ENCODE results near the gene SIAE. TPM values are rescaled to one million over a fixed set of nuclear protein-coding genes. Genes with fewer than 3 reads are reported as not detected.

The SIAE gene
- total RNA-seq, 2 donors from 2014 or later: 6.8 to 15.0 TPM

DNA sequence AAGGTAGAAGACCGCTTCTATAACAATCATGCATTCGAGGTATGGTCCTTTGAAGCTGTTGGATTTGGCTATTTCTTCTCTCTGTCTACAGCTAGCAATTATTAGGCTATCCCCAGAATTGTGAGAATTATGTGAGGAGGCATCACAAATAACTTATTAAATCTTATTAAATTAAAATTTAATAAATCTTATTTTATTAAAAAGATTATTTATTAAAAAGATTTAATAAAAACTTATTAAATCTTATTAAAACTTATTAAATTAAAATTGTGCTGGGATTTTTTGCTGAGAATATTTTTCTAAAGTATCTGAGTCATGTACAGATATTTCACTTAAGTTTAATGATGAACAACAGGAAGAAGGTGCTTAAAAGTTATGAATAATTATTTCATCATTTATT, 7.9 kb upstream of the SIAE start:
- DNase-seq: no peak
- no peak for ATAC-seq
- no peaks in the 10 kb centered on the region for H3K4me1 Mint-ChIP-seq
- H3K36me3 Mint-ChIP-seq (ENCODE audit: low read depth): peaks cover 2% of the 10 kb centered on the region
- H3K9me3 ChIP-seq (ENCODE audit: control insufficient read depth, low read length, poor library complexity, severe bottlenecking): peaks cover 8% of the 10 kb centered on the region
- H3K27me3 Mint-ChIP-seq: no peaks in the 10 kb centered on the region
- no peak overlapping the region for H3K27ac Mint-ChIP-seq
- H3K4me3 Mint-ChIP-seq: no peak overlapping the region

DNA sequence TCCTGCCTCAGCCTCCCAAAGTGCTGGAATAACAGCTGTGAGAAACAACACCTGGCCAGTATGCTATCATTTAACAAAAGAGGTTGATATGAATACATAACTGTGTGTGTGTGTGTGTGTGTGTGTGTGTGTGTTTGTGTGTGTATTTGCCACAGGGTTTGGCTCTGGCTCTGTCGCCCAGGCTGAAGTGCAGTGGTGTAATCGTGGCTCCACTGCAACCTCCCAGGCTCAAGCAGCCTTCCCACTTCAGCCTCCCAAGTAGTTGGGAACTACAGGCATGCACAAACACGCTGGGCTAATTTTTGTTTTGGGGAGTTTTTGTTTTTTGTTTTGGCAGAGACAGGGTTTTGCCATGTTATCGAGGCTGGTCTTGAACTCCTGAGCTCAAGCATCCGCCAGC, 4.9 kb upstream of the SIAE start:
- peaks cover 8% of the 10 kb centered on the region for H3K9me3 ChIP-seq (ENCODE audit: control insufficient read depth, low read length, poor library complexity, severe bottlenecking)
- H3K4me1 Mint-ChIP-seq: peaks cover 8% of the 10 kb centered on the region
- no peak for ATAC-seq
- no peak overlapping the region for H3K27ac Mint-ChIP-seq
- no peaks in the 10 kb centered on the region for H3K27me3 Mint-ChIP-seq
- no peak for DNase-seq
- no peaks in the 10 kb centered on the region for H3K36me3 Mint-ChIP-seq (ENCODE audit: low read depth)
- H3K4me3 Mint-ChIP-seq: no peak overlapping the region

DNA sequence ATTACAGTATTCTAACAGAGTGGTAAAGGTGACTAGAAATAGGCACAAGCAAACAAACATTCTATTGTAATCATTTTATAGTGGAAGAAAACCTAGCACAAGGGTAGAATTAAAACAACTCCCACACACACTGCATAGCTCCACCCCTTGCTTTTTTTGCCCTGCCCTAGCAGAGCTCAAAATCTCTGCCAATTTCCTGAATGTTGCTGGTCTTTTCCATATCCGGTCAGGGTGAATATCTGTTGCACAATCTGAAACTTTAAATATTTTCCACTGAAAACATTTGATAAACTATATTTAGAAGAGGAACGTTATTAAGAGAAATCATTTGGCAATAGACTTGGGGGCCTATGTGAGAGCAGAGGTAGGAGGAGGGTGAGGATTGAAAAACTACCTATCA, 2.8 kb upstream of the SIAE start:
- no peak for DNase-seq
- ATAC-seq: no peak
- no peaks in the 10 kb centered on the region for H3K36me3 Mint-ChIP-seq (ENCODE audit: low read depth)
- peaks cover 22% of the 10 kb centered on the region for H3K4me1 Mint-ChIP-seq
- no peaks in the 10 kb centered on the region for H3K27me3 Mint-ChIP-seq
- no peaks in the 10 kb centered on the region for H3K9me3 ChIP-seq (ENCODE audit: control insufficient read depth, low read length, poor library complexity, severe bottlenecking)
- no peak overlapping the region for H3K27ac Mint-ChIP-seq
- no peak overlapping the region for H3K4me3 Mint-ChIP-seq

DNA sequence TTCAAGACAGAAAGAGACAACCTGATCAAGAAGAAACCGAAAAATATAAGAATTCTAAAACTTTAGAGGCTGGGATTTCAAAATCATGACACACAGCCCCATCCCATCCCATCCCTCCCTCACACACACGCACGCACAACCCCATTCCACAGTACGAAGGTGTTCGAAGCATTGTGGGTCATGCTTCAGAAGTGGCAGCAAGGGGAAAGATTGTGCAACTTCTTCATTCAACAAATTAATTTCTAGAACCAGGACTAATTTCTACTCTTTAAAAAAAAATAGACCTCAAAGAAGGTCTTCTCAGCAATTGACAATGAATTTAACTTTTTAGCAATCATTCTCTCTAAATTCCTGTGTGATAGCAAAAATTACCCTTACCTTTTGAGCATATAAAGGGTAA, 1.0 kb upstream of the SIAE start:
- no peaks in the 10 kb centered on the region for H3K9me3 ChIP-seq (ENCODE audit: control insufficient read depth, low read length, poor library complexity, severe bottlenecking)
- DNase-seq (no peak), ATAC-seq (no peak)
- H3K4me3 Mint-ChIP-seq: peak overlapping the region; percentile 87
- H3K27ac Mint-ChIP-seq: peak overlapping the region; percentile 97
- no peaks in the 10 kb centered on the region for H3K27me3 Mint-ChIP-seq
- H3K4me1 Mint-ChIP-seq: peaks cover 29% of the 10 kb centered on the region
- H3K36me3 Mint-ChIP-seq (ENCODE audit: low read depth): no peaks in the 10 kb centered on the region

DNA sequence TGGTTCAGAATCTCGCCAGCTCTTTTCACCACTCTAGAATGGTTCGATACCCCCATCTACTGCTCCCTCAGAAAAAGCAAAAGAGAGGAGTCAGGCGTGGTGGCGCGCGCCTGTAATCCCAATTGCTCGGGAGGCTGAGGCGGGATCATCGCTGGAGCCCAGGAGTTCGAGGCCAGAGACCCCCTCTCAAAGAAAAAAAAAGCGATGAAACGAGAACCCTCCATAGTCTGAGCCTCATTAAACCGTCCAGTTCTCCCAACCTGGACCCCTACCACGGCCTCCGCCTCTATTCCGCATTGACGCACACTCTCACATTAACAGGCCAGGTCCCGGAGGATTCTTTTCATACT, 604 bp upstream of the SIAE start:
- H3K27ac Mint-ChIP-seq: peak overlapping the region; percentile 97
- ATAC-seq (no peak), DNase-seq (no peak)
- no peaks in the 10 kb centered on the region for H3K9me3 ChIP-seq (ENCODE audit: control insufficient read depth, low read length, poor library complexity, severe bottlenecking)
- H3K36me3 Mint-ChIP-seq (ENCODE audit: low read depth): no peaks in the 10 kb centered on the region
- peak overlapping the region; percentile 87 for H3K4me3 Mint-ChIP-seq
- peaks cover 29% of the 10 kb centered on the region for H3K4me1 Mint-ChIP-seq
- H3K27me3 Mint-ChIP-seq: no peaks in the 10 kb centered on the region

DNA sequence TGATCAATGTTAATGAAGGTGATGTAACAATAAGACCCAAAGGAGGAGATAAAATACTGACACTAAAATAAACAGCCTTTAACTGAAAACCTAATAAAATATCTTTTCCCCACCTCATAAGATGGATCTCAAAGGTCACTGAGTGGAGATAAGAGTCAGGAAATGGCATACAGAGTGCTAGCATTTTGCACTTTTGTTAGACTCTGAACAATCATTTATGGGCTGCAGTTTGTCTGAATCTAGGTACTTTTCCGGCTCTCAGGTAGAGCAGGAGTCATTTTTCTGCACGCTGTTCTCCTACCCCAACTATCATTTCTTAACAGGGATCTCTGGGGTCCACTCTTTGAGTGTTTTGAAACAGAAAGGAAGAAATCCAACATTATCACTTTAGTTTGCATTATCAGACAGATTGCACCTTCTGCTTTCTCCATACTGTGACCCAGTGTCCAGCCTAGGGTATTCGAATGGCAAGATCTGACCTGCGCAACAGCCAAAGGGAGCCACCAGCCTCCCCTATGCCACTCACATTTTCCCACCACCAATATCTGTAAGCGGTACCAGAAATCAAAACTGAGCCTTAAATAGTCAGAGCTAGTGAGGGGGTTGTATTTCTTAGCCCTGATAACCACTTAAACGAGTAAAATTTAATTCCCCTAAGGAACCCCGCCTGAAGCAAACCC, 863 bp downstream of the SIAE start:
- ATAC-seq: no peak
- peaks cover 29% of the 10 kb centered on the region for H3K4me1 Mint-ChIP-seq
- no peaks in the 10 kb centered on the region for H3K36me3 Mint-ChIP-seq (ENCODE audit: low read depth)
- no peaks in the 10 kb centered on the region for H3K9me3 ChIP-seq (ENCODE audit: control insufficient read depth, low read length, poor library complexity, severe bottlenecking)
- H3K4me3 Mint-ChIP-seq: peak overlapping the region; percentile 87
- no peaks in the 10 kb centered on the region for H3K27me3 Mint-ChIP-seq
- DNase-seq: no peak
- H3K27ac Mint-ChIP-seq: peak overlapping the region; percentile 97

DNA sequence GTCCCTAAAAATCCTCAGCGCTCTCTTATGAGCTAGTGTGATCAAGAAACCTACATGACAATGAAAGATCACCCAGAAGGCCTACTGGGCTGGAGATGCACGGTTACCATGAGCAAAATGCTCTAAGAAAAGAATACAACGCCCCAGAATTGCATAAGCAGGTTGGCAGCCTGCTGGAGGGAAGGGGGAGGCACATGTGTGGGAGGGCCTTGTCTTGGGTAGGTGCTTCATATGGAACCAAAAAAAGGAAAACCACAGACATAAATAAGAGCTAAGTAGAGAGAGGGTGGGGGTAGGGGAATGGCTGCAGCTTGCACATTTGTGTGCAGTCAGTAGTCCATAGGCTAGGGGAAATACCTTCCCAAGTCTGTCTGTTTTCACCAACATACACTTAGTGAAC, 2.8 kb downstream of the SIAE start:
- ATAC-seq: peak; percentile 63
- no peaks in the 10 kb centered on the region for H3K9me3 ChIP-seq (ENCODE audit: control insufficient read depth, low read length, poor library complexity, severe bottlenecking)
- Mint-ChIP-seq H3K27ac (peak overlapping the region; percentile 97), H3K27me3 (no peaks in the 10 kb centered on the region), H3K4me3 (no peak overlapping the region), H3K4me1 (peaks cover 29% of the 10 kb centered on the region), H3K36me3 (ENCODE audit: low read depth) (no peaks in the 10 kb centered on the region)
- peak in 2 of 3 donors; percentile 14 to 32 for DNase-seq

DNA sequence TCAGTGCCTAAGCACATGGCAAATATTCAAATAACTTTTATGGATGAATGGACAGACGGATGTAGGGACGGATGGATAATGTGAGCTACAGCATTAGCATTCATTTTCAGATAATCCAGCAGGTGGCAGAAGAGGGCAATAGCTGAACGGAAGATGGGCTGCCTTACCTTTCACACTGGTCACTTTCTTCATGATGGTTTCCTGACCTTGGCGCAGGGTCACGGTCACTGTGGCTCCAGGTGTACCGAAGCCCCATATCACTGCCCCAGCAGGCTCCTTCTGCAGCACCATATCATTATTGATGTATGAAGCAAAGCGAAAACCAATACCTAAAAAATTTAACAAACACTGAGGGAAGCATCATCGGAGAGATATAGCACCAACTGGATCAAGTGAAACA, 4.3 kb downstream of the SIAE start:
- H3K4me1 Mint-ChIP-seq: peaks cover 26% of the 10 kb centered on the region
- no peak for ATAC-seq
- H3K9me3 ChIP-seq (ENCODE audit: control insufficient read depth, low read length, poor library complexity, severe bottlenecking): no peaks in the 10 kb centered on the region
- H3K27me3 Mint-ChIP-seq: no peaks in the 10 kb centered on the region
- no peaks in the 10 kb centered on the region for H3K36me3 Mint-ChIP-seq (ENCODE audit: low read depth)
- peak in 1 of 3 donors; percentile 33 for DNase-seq
- no peak overlapping the region for H3K4me3 Mint-ChIP-seq
- no peak overlapping the region for H3K27ac Mint-ChIP-seq

DNA sequence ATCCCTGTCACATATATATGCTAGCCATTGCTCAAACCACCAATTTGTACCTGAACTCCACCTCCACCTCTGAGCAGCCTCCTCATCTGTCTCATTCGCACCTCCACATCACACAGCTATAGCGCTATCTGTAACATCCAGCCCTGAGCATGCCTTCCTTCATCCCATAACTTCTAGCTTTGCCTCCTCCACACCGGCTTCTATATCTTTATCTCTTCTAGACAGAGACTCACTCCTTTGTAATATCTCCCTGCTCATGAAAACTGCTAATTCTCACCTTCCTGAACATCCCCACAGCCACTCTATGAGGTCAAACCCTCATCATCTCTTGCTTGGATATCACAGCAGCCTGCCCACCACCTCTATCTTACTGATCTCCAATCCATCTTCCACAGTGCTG, 5.9 kb downstream of the SIAE start:
- ATAC-seq: no peak
- no peaks in the 10 kb centered on the region for H3K27me3 Mint-ChIP-seq
- no peaks in the 10 kb centered on the region for H3K9me3 ChIP-seq (ENCODE audit: control insufficient read depth, low read length, poor library complexity, severe bottlenecking)
- no peaks in the 10 kb centered on the region for H3K36me3 Mint-ChIP-seq (ENCODE audit: low read depth)
- no peak overlapping the region for H3K27ac Mint-ChIP-seq
- H3K4me3 Mint-ChIP-seq: no peak overlapping the region
- peaks cover 14% of the 10 kb centered on the region for H3K4me1 Mint-ChIP-seq
- DNase-seq: no peak

DNA sequence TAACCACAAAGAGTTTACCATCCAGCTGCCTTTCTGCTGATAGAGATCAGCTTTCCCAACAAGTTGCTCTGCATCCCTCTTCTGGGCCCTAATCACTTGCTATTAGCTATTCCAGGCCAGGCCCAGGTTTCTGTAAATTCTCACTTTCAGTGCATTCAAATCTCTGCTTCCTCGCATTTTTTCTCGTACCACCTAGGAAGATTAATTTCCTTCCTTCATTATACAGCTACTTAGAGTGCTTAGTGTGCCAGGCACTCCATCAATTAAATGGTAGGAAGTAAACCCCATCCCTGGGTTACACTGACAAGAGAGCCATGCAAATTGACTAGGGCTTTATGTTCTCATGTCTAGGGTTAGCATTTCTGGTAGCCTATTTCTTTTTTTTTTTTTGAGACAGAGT, 9.7 kb downstream of the SIAE start:
- Mint-ChIP-seq H3K4me3 (no peak overlapping the region), H3K4me1 (no peaks in the 10 kb centered on the region), H3K36me3 (ENCODE audit: low read depth) (peaks cover 3% of the 10 kb centered on the region), H3K27me3 (no peaks in the 10 kb centered on the region), H3K27ac (no peak overlapping the region)
- DNase-seq (no peak), ATAC-seq (no peak)
- no peaks in the 10 kb centered on the region for H3K9me3 ChIP-seq (ENCODE audit: control insufficient read depth, low read length, poor library complexity, severe bottlenecking)

DNA sequence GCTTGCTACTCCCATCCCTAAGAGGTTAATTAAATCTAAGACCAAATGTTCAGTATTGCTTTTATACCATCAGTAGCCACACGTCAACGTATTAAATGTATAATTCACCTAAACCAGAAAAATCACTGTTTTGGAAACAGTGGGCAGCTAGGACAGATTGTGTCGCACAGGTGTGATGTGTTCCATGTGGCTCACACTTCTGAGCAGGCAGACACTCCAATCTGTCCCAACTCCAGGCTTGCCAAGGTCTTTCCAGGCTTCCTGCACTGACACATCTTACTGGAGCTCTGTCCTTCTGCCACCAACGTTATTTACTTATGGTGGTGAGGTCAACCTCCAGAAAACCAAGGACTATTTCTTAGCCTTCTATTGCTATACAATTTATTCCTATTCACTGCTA, 11.4 kb downstream of the SIAE start:
- H3K9me3 ChIP-seq (ENCODE audit: control insufficient read depth, low read length, poor library complexity, severe bottlenecking): no peaks in the 10 kb centered on the region
- Mint-ChIP-seq H3K36me3 (ENCODE audit: low read depth) (peaks cover 3% of the 10 kb centered on the region), H3K27ac (no peak overlapping the region), H3K4me3 (no peak overlapping the region), H3K27me3 (no peaks in the 10 kb centered on the region), H3K4me1 (no peaks in the 10 kb centered on the region)
- DNase-seq: no peak
- no peak for ATAC-seq

DNA sequence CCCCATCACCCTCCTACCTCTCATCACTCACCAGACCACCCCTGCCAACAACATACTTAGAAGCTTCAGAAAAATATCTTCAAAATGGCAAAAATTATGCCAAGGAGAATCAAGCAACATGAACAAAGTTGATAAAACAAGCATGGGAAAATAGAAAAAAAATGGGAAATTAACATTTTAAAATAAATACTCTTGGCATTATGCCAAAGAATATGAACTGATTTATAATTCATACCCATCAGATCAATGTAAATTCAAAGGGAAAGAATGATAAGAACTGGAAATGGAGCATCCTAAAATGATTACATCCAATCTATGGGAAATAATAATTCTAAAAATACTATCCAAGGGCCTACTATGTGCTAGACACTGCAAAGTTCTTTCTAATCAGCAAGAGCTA, 12.0 kb downstream of the SIAE start:
- Mint-ChIP-seq H3K27ac (no peak overlapping the region), H3K27me3 (no peaks in the 10 kb centered on the region), H3K36me3 (ENCODE audit: low read depth) (peaks cover 3% of the 10 kb centered on the region), H3K4me1 (no peaks in the 10 kb centered on the region), H3K4me3 (no peak overlapping the region)
- DNase-seq (no peak), ATAC-seq (no peak)
- H3K9me3 ChIP-seq (ENCODE audit: control insufficient read depth, low read length, poor library complexity, severe bottlenecking): no peaks in the 10 kb centered on the region

DNA sequence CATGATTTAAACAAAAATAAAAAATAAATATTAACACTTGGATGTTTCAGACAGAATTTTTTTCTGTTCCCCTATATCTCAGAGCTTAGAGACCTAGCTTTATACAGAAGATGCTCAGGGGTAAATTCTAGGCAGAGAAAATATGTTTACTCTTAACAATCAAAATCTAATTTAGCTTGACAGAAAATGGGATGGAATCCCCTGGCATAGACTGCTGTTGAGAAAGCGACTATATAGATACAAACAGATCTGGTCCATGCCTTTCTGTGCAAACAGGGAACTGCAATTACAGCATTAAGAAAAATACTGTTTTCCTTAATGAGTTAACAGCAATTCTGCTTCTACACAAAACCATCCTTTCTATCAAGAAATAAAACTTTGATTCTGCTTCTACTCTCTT, 14.6 kb downstream of the SIAE start:
- ATAC-seq: no peak
- no peaks in the 10 kb centered on the region for H3K4me1 Mint-ChIP-seq
- no peaks in the 10 kb centered on the region for H3K9me3 ChIP-seq (ENCODE audit: control insufficient read depth, low read length, poor library complexity, severe bottlenecking)

DNA sequence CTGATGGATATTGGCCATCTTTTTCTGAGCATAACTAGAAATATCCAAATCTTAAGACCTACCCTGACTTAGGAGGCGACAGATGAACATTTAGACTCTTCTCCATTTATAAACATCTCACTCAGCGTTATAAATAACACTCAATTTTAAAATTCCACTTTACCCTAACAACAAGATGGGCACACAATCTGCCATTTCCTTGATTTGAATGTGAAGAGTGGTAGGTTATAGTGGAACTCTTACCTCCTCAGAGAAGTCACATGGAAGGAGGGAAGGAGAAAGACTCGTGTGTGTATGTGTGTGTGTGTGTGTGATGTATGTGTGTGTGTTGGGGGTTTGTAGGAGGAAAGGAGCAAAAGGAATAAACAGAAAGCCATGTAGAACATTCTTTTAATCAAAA, 15.0 kb downstream of the SIAE start:
- no peaks in the 10 kb centered on the region for H3K4me1 Mint-ChIP-seq
- H3K27ac Mint-ChIP-seq: no peak overlapping the region

More for the DNA sequence above, 14.6 kb downstream of the SIAE start:
- DNase-seq: no peak
- H3K36me3 Mint-ChIP-seq (ENCODE audit: low read depth): peaks cover 3% of the 10 kb centered on the region
- H3K27me3 Mint-ChIP-seq: no peaks in the 10 kb centered on the region
- no peak overlapping the region for H3K27ac Mint-ChIP-seq
- H3K4me3 Mint-ChIP-seq: no peak overlapping the region

More for the DNA sequence above, 15.0 kb downstream of the SIAE start:
- H3K4me3 Mint-ChIP-seq: no peak overlapping the region
- H3K36me3 Mint-ChIP-seq (ENCODE audit: low read depth): peaks cover 4% of the 10 kb centered on the region
- ATAC-seq (no peak), DNase-seq (no peak)
- H3K9me3 ChIP-seq (ENCODE audit: control insufficient read depth, low read length, poor library complexity, severe bottlenecking): no peaks in the 10 kb centered on the region
- H3K27me3 Mint-ChIP-seq: no peaks in the 10 kb centered on the region
